Stimulated activated CD4-positive, alpha-beta T cell treated with anti-CD3 and anti-CD28 coated beads, Interleukin-12 subunit alpha, Interleukin-12 subunit beta, amount 100 ng/mL, for 24 hours (primary cell): ENCODE measurements around the gene PSD2.

Experiments
- DNase-seq, 2 experiments: peaks; one replicate each; pipeline ENCODE4 v3.0.0-alpha.2; 2020; ENCODE audit warnings: low read depth in 2 of 2

Gene PSD2

GRCh38 chr5:139854953-139855352 lies 59.3 kb downstream of the PSD2 start:
- DNase-seq, result no peak

GRCh38 chr5:139855451-139855850 lies 59.8 kb downstream of the PSD2 start:
- no peak for DNase-seq

GRCh38 chr5:139855946-139856540 lies 60.4 kb downstream of the PSD2 start:
- DNase-seq, result no peak

GRCh38 chr5:139856714-139857113 lies 61.1 kb downstream of the PSD2 start:
- no peak for DNase-seq

GRCh38 chr5:139859013-139859412 lies 63.4 kb downstream of the PSD2 start:
- DNase-seq, result no peak

GRCh38 chr5:139861021-139861888 lies 65.6 kb downstream of the PSD2 start:
- DNase-seq, result no peak

GRCh38 chr5:139861889-139862207 lies 66.2 kb downstream of the PSD2 start:
- no peak for DNase-seq

GRCh38 chr5:139862313-139862712 lies 66.7 kb downstream of the PSD2 start:
- DNase-seq, result no peak

- DNase-seq, result no peak
Observed at GRCh38 chr5:139862803-139863202, 67.2 kb downstream of the PSD2 start.

- DNase-seq, result no peak
Observed at GRCh38 chr5:139863361-139863760, 67.8 kb downstream of the PSD2 start.

GRCh38 chr5:139863855-139864558 lies 68.4 kb downstream of the PSD2 start:
- peak in 1 of 2 experiments; percentile 48 for DNase-seq

- no peak for DNase-seq
Observed at GRCh38 chr5:139864716-139865483, 69.3 kb downstream of the PSD2 start.

- DNase-seq, result no peak
Observed at GRCh38 chr5:139867109-139867508, 71.5 kb downstream of the PSD2 start.

- DNase-seq, result no peak
Observed at GRCh38 chr5:139867581-139867980, 72.0 kb downstream of the PSD2 start.

- no peak for DNase-seq
Observed at GRCh38 chr5:139869042-139869790, 73.6 kb downstream of the PSD2 start.

- DNase-seq, result no peak
Observed at GRCh38 chr5:139870677-139871076, 75.1 kb downstream of the PSD2 start.

GRCh38 chr5:139871614-139872013 lies 76.0 kb downstream of the PSD2 start:
- no peak for DNase-seq

GRCh38 chr5:139872052-139872766 lies 76.6 kb downstream of the PSD2 start:
- DNase-seq, result no peak

GRCh38 chr5:139872851-139873794 lies 77.5 kb downstream of the PSD2 start:
- DNase-seq, result no peak

- DNase-seq, result no peak
Observed at GRCh38 chr5:139875957-139876356, 80.3 kb downstream of the PSD2 start.
